ENCODE measurements around the gene TCF4.

The TCF4 gene

GRCh38 chr18:55353391-55353790 lies 234.6 kb downstream of the TCF4 start (continued):
- no peak for TF ChIP-seq GLI2 (tag by site-specific recombination; IDR thresholded peaks at IDR 0.05; ENCODE audit: borderline replicate concordance, low read depth)

- POLR2A ChIA-PET, result no interaction called here
- H3K4me1 ChIP-seq (ENCODE audit: control insufficient read depth, insufficient read depth, low read length), result peaks cover 39% of the 10 kb centered on the region
These were observed 235.8 kb downstream of the TCF4 start for GRCh38 chr18:55351980-55352714.

GRCh38 chr18:55351241-55351691 lies 236.7 kb downstream of the TCF4 start:
- POLR2A ChIA-PET, result no interaction called here
- H3K9me3 ChIP-seq (ENCODE audit: control insufficient read depth, insufficient read depth, low read depth, low read length), result no peaks in the 10 kb centered on the region
- no peaks in the 10 kb centered on the region for H3K36me3 ChIP-seq (ENCODE audit: control insufficient read depth in 2 of 2, insufficient read depth in 1 of 2, low read length in 2 of 2)
- no peak overlapping the region for H3K27ac ChIP-seq (ENCODE audit: extremely low read depth, low read depth, low read length)
- H3K4me3 ChIP-seq (ENCODE audit: low read depth, low read length), result no peak overlapping the region
- H3K4me1 ChIP-seq (ENCODE audit: control insufficient read depth, insufficient read depth, low read length), result peaks cover 39% of the 10 kb centered on the region
- CTCF ChIA-PET, result no interaction called here
- TF ChIP-seq ZBTB49 (tag by site-specific recombination; IDR thresholded peaks at IDR 0.05; ENCODE audit: low read depth) (no peak), MYNN (tag by site-specific recombination; IDR thresholded peaks at IDR 0.05; ENCODE audit: borderline replicate concordance) (no peak), SCRT2 (tag by site-specific recombination; IDR thresholded peaks at IDR 0.05) (no peak), ZNF48 (tag by site-specific recombination; IDR thresholded peaks at IDR 0.05) (no peak), ZNF274 (IDR thresholded peaks at IDR 0.05; ENCODE audit: low read length) (no peak), ZNF274 (tag by site-specific recombination; IDR thresholded peaks at IDR 0.05; ENCODE audit: borderline replicate concordance) (no peak), ZFP69B (tag by site-specific recombination; IDR thresholded peaks at IDR 0.05) (no peak)

More at GRCh38 chr18:55351980-55352714, 235.8 kb downstream of the TCF4 start:
- Histone ChIP-seq H3K36me3 (ENCODE audit: control insufficient read depth in 2 of 2, insufficient read depth in 1 of 2, low read length in 2 of 2) (no peaks in the 10 kb centered on the region), H3K4me3 (ENCODE audit: low read depth, low read length) (no peak overlapping the region), H3K9me3 (ENCODE audit: control insufficient read depth, insufficient read depth, low read depth, low read length) (no peaks in the 10 kb centered on the region), H3K27ac (ENCODE audit: extremely low read depth, low read depth, low read length) (no peak overlapping the region)
- CTCF ChIA-PET, result interaction anchor here (0.6 to 1.4 kb wide), 3 partner anchors 8 to 50 kb away, joined by 4 to 7 read pairs (median 5); no protein-coding TSS in a partner anchor
- TF ChIP-seq PRDM6 (tag by site-specific recombination; IDR thresholded peaks at IDR 0.05) (0 out of 2 replicates have a peak, but pooled peaks have one; percentile 9), ZNF366 (tag by site-specific recombination; conservative IDR thresholded peaks at IDR 0.05) (no peak)

GRCh38 chr18:55349685-55350084 lies 238.3 kb downstream of the TCF4 start:
- Histone ChIP-seq H3K4me3 (ENCODE audit: low read depth, low read length) (no peak overlapping the region), H3K9me3 (ENCODE audit: control insufficient read depth, insufficient read depth, low read depth, low read length) (no peaks in the 10 kb centered on the region), H3K27ac (ENCODE audit: extremely low read depth, low read depth, low read length) (no peak overlapping the region), H3K4me1 (ENCODE audit: control insufficient read depth, insufficient read depth, low read length) (peaks cover 37% of the 10 kb centered on the region), H3K36me3 (ENCODE audit: control insufficient read depth in 2 of 2, insufficient read depth in 1 of 2, low read length in 2 of 2) (no peaks in the 10 kb centered on the region)
- POLR2A ChIA-PET, result no interaction called here
- CTCF ChIA-PET, result interaction anchor here (0.6 kb wide), 1 partner anchor 116 kb away, joined by 5 read pairs; no protein-coding TSS in a partner anchor
- TF ChIP-seq ZNF514 (tag by site-specific recombination; IDR thresholded peaks at IDR 0.05) (no peak), PRDM2 (tag by site-specific recombination; IDR thresholded peaks at IDR 0.05; ENCODE audit: borderline replicate concordance) (no peak)
